ENCODE results near the gene RNGTT.

RNGTT gene

DNA sequence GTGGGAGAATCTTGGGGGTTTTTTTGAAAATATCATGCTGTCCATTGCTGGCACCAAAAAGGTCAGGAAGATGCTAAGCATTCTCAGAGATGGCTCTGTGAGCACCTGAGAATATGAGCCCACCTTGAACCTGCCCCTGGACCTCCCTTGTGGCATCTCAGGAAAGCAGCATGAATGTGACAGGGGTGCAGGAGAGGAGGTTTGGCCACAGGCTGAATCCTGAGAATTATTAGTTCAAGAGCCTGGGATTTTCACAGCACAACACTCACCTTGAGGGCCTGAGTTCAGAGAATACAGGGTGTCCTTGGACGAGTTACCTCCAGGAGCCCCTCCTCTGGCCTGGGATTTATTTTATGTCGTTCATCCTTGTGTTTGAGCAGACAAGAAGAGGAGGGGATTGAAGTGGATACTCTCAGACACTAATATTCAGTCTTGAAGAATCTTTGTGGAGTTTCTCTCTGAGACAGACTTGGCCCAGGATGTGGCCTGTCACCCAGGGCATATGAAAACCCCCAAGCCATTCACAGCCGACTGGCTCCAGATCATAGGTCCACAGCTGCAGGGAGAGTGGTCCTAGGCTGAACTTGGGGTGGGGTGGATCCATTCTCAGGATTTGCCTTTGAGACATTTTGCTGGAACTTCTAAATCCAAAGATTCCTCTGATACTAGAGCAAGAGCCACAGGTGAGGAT, 390.8 kb downstream of the RNGTT start:
- DNase-seq (ENCODE audit: low read depth), result no peak
- H3K4me3 ChIP-seq (ENCODE audit: low read depth, low read length), result no peak overlapping the region
- TF ChIP-seq, protein P1, sequence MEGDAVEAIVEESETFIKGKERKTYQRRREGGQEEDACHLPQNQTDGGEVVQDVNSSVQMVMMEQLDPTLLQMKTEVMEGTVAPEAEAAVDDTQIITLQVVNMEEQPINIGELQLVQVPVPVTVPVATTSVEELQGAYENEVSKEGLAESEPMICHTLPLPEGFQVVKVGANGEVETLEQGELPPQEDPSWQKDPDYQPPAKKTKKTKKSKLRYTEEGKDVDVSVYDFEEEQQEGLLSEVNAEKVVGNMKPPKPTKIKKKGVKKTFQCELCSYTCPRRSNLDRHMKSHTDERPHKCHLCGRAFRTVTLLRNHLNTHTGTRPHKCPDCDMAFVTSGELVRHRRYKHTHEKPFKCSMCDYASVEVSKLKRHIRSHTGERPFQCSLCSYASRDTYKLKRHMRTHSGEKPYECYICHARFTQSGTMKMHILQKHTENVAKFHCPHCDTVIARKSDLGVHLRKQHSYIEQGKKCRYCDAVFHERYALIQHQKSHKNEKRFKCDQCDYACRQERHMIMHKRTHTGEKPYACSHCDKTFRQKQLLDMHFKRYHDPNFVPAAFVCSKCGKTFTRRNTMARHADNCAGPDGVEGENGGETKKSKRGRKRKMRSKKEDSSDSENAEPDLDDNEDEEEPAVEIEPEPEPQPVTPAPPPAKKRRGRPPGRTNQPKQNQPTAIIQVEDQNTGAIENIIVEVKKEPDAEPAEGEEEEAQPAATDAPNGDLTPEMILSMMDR (IDR thresholded peaks at IDR 0.05; ENCODE audit: control insufficient read depth, extremely low read depth, insufficient read depth), result no peak

- no peak for DNase-seq (ENCODE audit: low read depth)
- H3K4me3 ChIP-seq (ENCODE audit: low read depth, low read length), result no peak overlapping the region
- TF ChIP-seq, protein P1 (IDR thresholded peaks at IDR 0.05; ENCODE audit: control insufficient read depth, extremely low read depth, insufficient read depth), result no peak
Observed at GRCh38 chr6:88569959-88570358, 393.5 kb downstream of the RNGTT start.

GRCh38 chr6:88567696-88568095, 395.7 kb downstream of the RNGTT start:
- TF ChIP-seq, protein P1 (IDR thresholded peaks at IDR 0.05; ENCODE audit: control insufficient read depth, extremely low read depth, insufficient read depth), result no peak
- no peak overlapping the region for H3K4me3 ChIP-seq (ENCODE audit: low read depth, low read length)

DNA sequence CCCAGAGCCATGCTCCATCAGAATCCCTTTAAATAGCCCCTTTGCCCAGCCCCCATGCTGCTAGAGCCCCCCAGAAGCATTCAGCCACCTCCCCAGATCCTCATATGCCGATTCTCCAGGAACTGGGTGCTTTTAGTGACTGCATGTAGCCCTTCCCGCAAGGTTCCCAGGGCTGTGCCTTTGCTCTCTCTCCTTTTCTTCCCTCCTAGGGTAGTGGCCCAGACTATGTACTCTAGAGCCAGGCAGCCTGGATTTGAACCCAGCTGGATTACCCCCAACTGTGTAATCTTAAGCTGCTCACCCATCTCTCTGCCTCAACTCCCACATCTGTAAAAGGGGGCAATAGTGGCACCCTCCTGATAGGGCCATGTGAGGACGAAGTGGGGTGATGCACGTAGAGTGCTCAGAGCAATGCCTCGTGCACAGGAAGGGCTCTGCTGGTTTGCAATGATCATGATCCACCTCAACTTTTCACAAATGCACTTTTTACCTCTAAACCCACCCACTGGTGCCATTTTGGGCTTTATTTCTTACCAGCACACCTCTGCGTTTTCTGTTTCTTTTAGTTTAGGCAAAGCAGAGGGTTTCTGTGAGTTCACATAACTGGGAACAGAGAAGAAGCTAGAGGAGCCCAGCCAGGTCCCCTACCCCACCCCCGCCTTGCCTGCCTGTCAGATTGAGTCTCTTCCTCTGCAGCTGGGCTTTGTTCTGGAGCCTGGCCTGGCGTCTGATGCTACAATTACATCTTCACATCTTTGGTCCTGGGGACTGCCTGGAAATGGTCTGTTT, 396.5 kb downstream of the RNGTT start:
- H3K4me3 ChIP-seq (ENCODE audit: low read depth, low read length), result no peak overlapping the region
- DNase-seq (ENCODE audit: low read depth), result no peak
- TF ChIP-seq, protein P1 (IDR thresholded peaks at IDR 0.05; ENCODE audit: control insufficient read depth, extremely low read depth, insufficient read depth), result no peak

More at GRCh38 chr6:88567696-88568095, 395.7 kb downstream of the RNGTT start:
- DNase-seq (ENCODE audit: low read depth), result no peak

- no peak overlapping the region for H3K4me3 ChIP-seq (ENCODE audit: low read depth, low read length)
- TF ChIP-seq, protein P1 (IDR thresholded peaks at IDR 0.05; ENCODE audit: control insufficient read depth, extremely low read depth, insufficient read depth), result no peak
- no peak for DNase-seq (ENCODE audit: low read depth)
Observed at GRCh38 chr6:88565836-88566235, 397.6 kb downstream of the RNGTT start.

- TF ChIP-seq, protein P1 (IDR thresholded peaks at IDR 0.05; ENCODE audit: control insufficient read depth, extremely low read depth, insufficient read depth), result no peak
- H3K4me3 ChIP-seq (ENCODE audit: low read depth, low read length), result no peak overlapping the region
- no peak for DNase-seq (ENCODE audit: low read depth)
Observed at GRCh38 chr6:88565409-88565811, 398.0 kb downstream of the RNGTT start.

Measured in LNCaP clone FGC (cell line).